H9 (cell line): ENCODE data around the gene ZNF280D. TPM values are rescaled to one million over a fixed set of nuclear protein-coding genes. Genes with fewer than 3 reads are reported as not detected.

Experiments
- DNase-seq: peaks from one replicate; pipeline ENCODE4 v3.0.0-alpha.2; 2017
- H2AFZ ChIP-seq: one replicate; pipeline ENCODE4 v1.6.1; 2013; ENCODE audit warnings: mild to moderate bottlenecking, low read length, control low read depth, moderate library complexity
- H2AK5ac ChIP-seq: 2 replicates; pipeline ENCODE4 v1.6.1; 2013; ENCODE audit warnings: low read length, control low read depth, mixed read lengths; ENCODE audit not compliant: insufficient read length
- H2BK120ac ChIP-seq: one replicate; pipeline ENCODE4 v1.6.1; 2013; ENCODE audit warnings: low read depth, mild to moderate bottlenecking, low read length, control low read depth, inconsistent platforms; ENCODE audit not compliant: poor library complexity, severe bottlenecking
- H2BK12ac ChIP-seq: 2 replicates; pipeline ENCODE4 v1.6.1; 2013; ENCODE audit warnings: low read length, control low read depth, mixed read lengths, low read depth; ENCODE audit not compliant: insufficient read length
- H2BK15ac ChIP-seq: 2 replicates; pipeline ENCODE4 v1.6.1; 2013; ENCODE audit warnings: low read depth, low read length, control low read depth
- H2BK20ac ChIP-seq: one replicate; pipeline ENCODE4 v1.6.1; 2013; ENCODE audit warnings: low read depth, mild to moderate bottlenecking, low read length, control low read depth, inconsistent platforms; ENCODE audit not compliant: poor library complexity, severe bottlenecking
- H2BK5ac ChIP-seq: 2 replicates; pipeline ENCODE4 v1.6.1; 2013; ENCODE audit warnings: low read length, control low read depth, mixed read lengths; ENCODE audit not compliant: insufficient read length
- H3K14ac ChIP-seq: 2 replicates; pipeline ENCODE4 v1.6.1; 2013; ENCODE audit warnings: low read length, control low read depth; ENCODE audit not compliant: insufficient read depth
- H3K18ac ChIP-seq: 2 replicates; pipeline ENCODE4 v1.6.1; 2013; ENCODE audit warnings: low read depth, mild to moderate bottlenecking, mixed read lengths, low read length, control low read depth; ENCODE audit not compliant: insufficient read length
- H3K23ac ChIP-seq: 2 replicates; pipeline ENCODE4 v1.6.1; 2013; ENCODE audit warnings: low read length, control low read depth, mixed read lengths, low read depth; ENCODE audit not compliant: insufficient read length
- H3K23me2 ChIP-seq: 2 replicates; pipeline ENCODE4 v1.6.1; 2013; ENCODE audit warnings: low read depth, mild to moderate bottlenecking, mixed read lengths, low read length, control low read depth; ENCODE audit not compliant: insufficient read length, poor library complexity, severe bottlenecking
- H3K27ac ChIP-seq: 2 replicates; pipeline ENCODE4 v1.5.1; 2013; ENCODE audit warnings: low read length, control low read depth, mixed read lengths, low read depth; ENCODE audit not compliant: insufficient read length
- H3K27me3 ChIP-seq: 2 replicates; pipeline ENCODE4 v1.6.1; 2013; ENCODE audit warnings: low read length, control low read depth, inconsistent platforms; ENCODE audit not compliant: insufficient read depth
- H3K4ac ChIP-seq: 2 replicates; pipeline ENCODE4 v1.6.1; 2013; ENCODE audit warnings: low read depth, mild to moderate bottlenecking, control low read depth, inconsistent platforms, low read length, moderate library complexity
- H3K4me1 ChIP-seq: 2 replicates; pipeline ENCODE4 v1.6.1; 2013; ENCODE audit warnings: low read length, control low read depth, inconsistent platforms; ENCODE audit not compliant: insufficient read depth
- H3K4me2 ChIP-seq: 2 replicates; pipeline ENCODE4 v1.6.1; 2013; ENCODE audit warnings: low read length, control low read depth, mixed read lengths; ENCODE audit not compliant: insufficient read length, insufficient read depth
- H3K56ac ChIP-seq: 2 replicates; pipeline ENCODE4 v1.6.1; 2013; ENCODE audit warnings: low read depth, mild to moderate bottlenecking, mixed read lengths, low read length, control low read depth; ENCODE audit not compliant: insufficient read length
- H3K79me1 ChIP-seq: 2 replicates; pipeline ENCODE4 v1.6.1; 2013; ENCODE audit warnings: low read depth, mild to moderate bottlenecking, moderate library complexity, low read length, control low read depth, inconsistent platforms; ENCODE audit not compliant: insufficient read depth, poor library complexity, severe bottlenecking
- H3K79me2 ChIP-seq: 2 replicates; pipeline ENCODE4 v1.6.1; 2013; ENCODE audit warnings: low read length, control low read depth, inconsistent platforms; ENCODE audit not compliant: insufficient read depth
- H3K9ac ChIP-seq: 2 replicates; pipeline ENCODE4 v1.6.1; 2013; ENCODE audit warnings: low read length, control low read depth, mixed read lengths; ENCODE audit not compliant: insufficient read length; ENCODE audit errors: extremely low read depth
- H3K9me3 ChIP-seq: one replicate; pipeline ENCODE4 v1.6.1; 2013; ENCODE audit warnings: low read depth, low read length, inconsistent platforms; ENCODE audit not compliant: control insufficient read depth
- H3T11ph ChIP-seq: one replicate; pipeline ENCODE4 v1.6.1; 2013; ENCODE audit warnings: mild to moderate bottlenecking, low read length, control low read depth, inconsistent platforms
- H4K20me1 ChIP-seq: one replicate; pipeline ENCODE4 v1.6.1; 2013; ENCODE audit not compliant: control insufficient read depth, insufficient read length, insufficient read depth
- H4K5ac ChIP-seq: 2 replicates; pipeline ENCODE4 v1.6.1; 2013; ENCODE audit warnings: low read depth, mild to moderate bottlenecking, mixed read lengths, low read length, control low read depth; ENCODE audit not compliant: insufficient read length
- H4K8ac ChIP-seq: replicated peaks from 2 replicates; pipeline ENCODE4 v1.6.1; 2013; ENCODE audit warnings: low read length, control low read depth, mixed read lengths, low read depth; ENCODE audit not compliant: insufficient read length
- H4K91ac ChIP-seq: 2 replicates; pipeline ENCODE4 v1.6.1; 2013; ENCODE audit warnings: low read depth, mild to moderate bottlenecking, moderate library complexity, mixed read lengths, low read length, control low read depth; ENCODE audit not compliant: insufficient read length
- H3K27ac Mint-ChIP-seq, 3 experiments: 2 replicates in 2 of 3; 3 replicates in 1 of 3; pipeline ENCODE4 v1.8.0; 2020 to 2021; ENCODE audit warnings: mixed read lengths in 3 of 3, mild to moderate bottlenecking in 1 of 3, moderate library complexity in 1 of 3
- H3K27me3 Mint-ChIP-seq: 2 replicates; pipeline ENCODE4 v1.8.0; 2021; ENCODE audit warnings: low read depth, mild to moderate bottlenecking, moderate library complexity, mixed read lengths
- H3K36me3 Mint-ChIP-seq, 3 experiments: 2 replicates in 2 of 3; 3 replicates in 1 of 3; pipeline ENCODE4 v1.8.0; 2020 to 2021; ENCODE audit warnings: low read depth in 3 of 3, mixed read lengths in 3 of 3; ENCODE audit not compliant: insufficient read depth in 1 of 3
- H3K4me1 Mint-ChIP-seq, 2 experiments: 2 replicates each; pipeline ENCODE4 v1.8.0; 2020; ENCODE audit warnings: mixed read lengths in 2 of 2
- H3K4me3 Mint-ChIP-seq, 2 experiments: 2 replicates in 1 of 2; 3 replicates in 1 of 2; pipeline ENCODE4 v1.8.0; 2020 to 2021; ENCODE audit warnings: mild to moderate bottlenecking in 2 of 2, mixed read lengths in 2 of 2, moderate library complexity in 1 of 2
- H3K9me3 Mint-ChIP-seq, 2 experiments: 2 replicates in 1 of 2; 3 replicates in 1 of 2; pipeline ENCODE4 v1.8.0; 2020; ENCODE audit warnings: mild to moderate bottlenecking in 2 of 2, mixed read lengths in 2 of 2, moderate library complexity in 1 of 2
- CTCF ChIP-seq: fragments of 200-600 bp; sonication (generic); conservative IDR thresholded peaks from 3 replicates; pipeline ENCODE4 v1.8.0; 2021; ENCODE audit warnings: antibody characterized with exemption, mild to moderate bottlenecking
- WGBS: extraction: QIAGEN DNeasy Blood & Tissue Kit; methylation state at CpG from one replicate; pipeline ENCODE4 v1.1.7; 2013; ENCODE audit warnings: missing lambda C conversion rate, low lambda C conversion rate, mixed read lengths; ENCODE audit not compliant: insufficient read length; ENCODE audit errors: extremely low coverage; 5-methylcytosine and 5-hydroxymethylcytosine counted together
- total RNA-seq: library from RNA; stranded (reverse); gene quantifications from 2 replicates; pipeline ENCODE4 v1.2.1, GENCODE V29; 2021

ZNF280D gene
- total RNA-seq, 1 experiment from 2014 or later: 5.7 TPM

GRCh38 chr15:56778761-56779160 is 45.5 kb upstream of the ZNF280D start:
- H3K56ac ChIP-seq: no peak overlapping the region
- no peaks in the 10 kb centered on the region for H4K20me1 ChIP-seq
- no peaks in the 10 kb centered on the region for H3K79me2 ChIP-seq
- H3K23ac ChIP-seq: no peak overlapping the region
- H4K5ac ChIP-seq: no peak overlapping the region
- H3K4me1 ChIP-seq: no peaks in the 10 kb centered on the region
- no peak overlapping the region for H2BK12ac ChIP-seq
- H3K4me2 ChIP-seq: no peak overlapping the region
- H3K23me2 ChIP-seq: no peaks in the 10 kb centered on the region
- H3K9ac ChIP-seq: no peak overlapping the region
- H3K4me3 Mint-ChIP-seq: no peak overlapping the region
- no peak overlapping the region for H3K4ac ChIP-seq
- peaks cover 0 to 5% (median 2%) of the 10 kb centered on the region in 3 experiments; a peak in 3 of 7 replicates for H3K36me3 Mint-ChIP-seq
- no peak overlapping the region for H3T11ph ChIP-seq
- no peak for TF ChIP-seq CTCF
- no peak overlapping the region for H2AFZ ChIP-seq
- H3K27me3 ChIP-seq: no peaks in the 10 kb centered on the region
- peaks cover 0 to 3% of the 10 kb centered on the region in 2 experiments; a peak in 3 of 5 replicates for H3K9me3 Mint-ChIP-seq
- H3K79me1 ChIP-seq: no peaks in the 10 kb centered on the region
- no peak overlapping the region for H4K8ac ChIP-seq
- no peak overlapping the region for H2BK5ac ChIP-seq
- H2BK20ac ChIP-seq: no peak overlapping the region
- H2BK120ac ChIP-seq: no peak overlapping the region
- H3K14ac ChIP-seq: no peak overlapping the region
- H3K18ac ChIP-seq: no peak overlapping the region
- WGBS: no CpG with 5 or more reads among the region's 2 CpGs
- H4K91ac ChIP-seq: no peak overlapping the region
- no peak overlapping the region for H3K27ac Mint-ChIP-seq
- no peaks in the 10 kb centered on the region for H3K9me3 ChIP-seq
- H3K27ac ChIP-seq: no peak overlapping the region
- H2AK5ac ChIP-seq: no peak overlapping the region
- no peak overlapping the region for H2BK15ac ChIP-seq
- H3K27me3 Mint-ChIP-seq: no peaks in the 10 kb centered on the region
- peaks cover 6 to 7% of the 10 kb centered on the region in 2 experiments; a peak in 3 of 4 replicates for H3K4me1 Mint-ChIP-seq
- no peak for DNase-seq
